OCI-LY1 (cell line): ENCODE results near the gene PHACTR4.

Source experiments
- CTCF ChIP-seq: fragments of 200-600 bp; sonication (generic), shearing (Covaris generic); IDR thresholded peaks from 2 replicates; pipeline ENCODE4 v1.5.1; 2017; ENCODE audit warnings: mild to moderate bottlenecking, antibody characterized with exemption, low read length, moderate library complexity, mixed read lengths
- EZH2 ChIP-seq: fragments of 200-600 bp; sonication (generic), shearing (Covaris generic); IDR thresholded peaks from 2 replicates; pipeline ENCODE4 v1.8.0; 2017; ENCODE audit warnings: borderline replicate concordance, mixed run types, mild to moderate bottlenecking, antibody characterized with exemption, low read length, moderate library complexity, mixed read lengths

DNA sequence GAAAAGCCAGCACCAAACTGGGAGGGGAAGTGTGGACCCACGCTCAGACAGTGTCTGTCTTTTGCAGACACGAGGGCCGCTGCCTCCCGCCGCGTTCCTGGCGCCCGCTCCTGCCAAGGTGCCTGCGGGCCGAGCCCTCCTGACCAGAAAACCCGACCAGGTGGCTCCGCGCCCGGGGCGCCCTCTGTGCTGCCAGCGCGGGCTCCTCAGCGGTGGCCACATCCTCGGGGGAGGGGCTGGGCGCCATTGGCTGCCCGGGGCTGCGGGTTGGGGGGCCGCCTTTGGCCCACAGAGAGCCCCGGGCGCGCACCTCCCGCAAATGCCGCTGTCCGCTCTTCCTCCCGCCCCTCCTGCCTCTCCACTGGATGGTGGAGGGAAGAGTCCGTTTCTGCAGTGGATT lies 160.9 kb downstream of the PHACTR4 start:
- TF ChIP-seq CTCF (no peak), EZH2 (no peak)
